NOMO-1 (cell line): ENCODE results near the gene ATG7.

Source experiments
- DNase-seq, 2 experiments: peaks; one replicate each; lab custom pipeline; 2025; ENCODE audit not compliant: unreplicated experiment in 2 of 2; lab: John Stamatoyannopoulos, UW

ATG7 gene

GRCh38 chr3:11290743-11291680 lies 18.8 kb downstream of the ATG7 start:
- no peak for DNase-seq

- DNase-seq, result no peak
These were observed 19.6 kb downstream of the ATG7 start for GRCh38 chr3:11291808-11292207.

GRCh38 chr3:11297126-11297525 lies 24.9 kb downstream of the ATG7 start:
- DNase-seq, result no peak

- DNase-seq, result no peak
These were observed 28.8 kb downstream of the ATG7 start for GRCh38 chr3:11300970-11301369.

GRCh38 chr3:11302444-11302843 lies 30.2 kb downstream of the ATG7 start:
- no peak for DNase-seq

- no peak for DNase-seq
These were observed 32.0 kb downstream of the ATG7 start for GRCh38 chr3:11304175-11304574.

GRCh38 chr3:11305509-11305908 lies 33.3 kb downstream of the ATG7 start:
- DNase-seq, result no peak

- no peak for DNase-seq
These were observed 34.8 kb downstream of the ATG7 start for GRCh38 chr3:11306817-11307589.

GRCh38 chr3:11307830-11308432 lies 35.7 kb downstream of the ATG7 start:
- no peak for DNase-seq

- no peak for DNase-seq
These were observed 38.1 kb downstream of the ATG7 start for GRCh38 chr3:11310258-11310657.

- no peak for DNase-seq
These were observed 40.0 kb downstream of the ATG7 start for GRCh38 chr3:11312166-11312565.

GRCh38 chr3:11317300-11317699 lies 45.1 kb downstream of the ATG7 start:
- DNase-seq, result no peak

GRCh38 chr3:11322931-11323330 lies 50.7 kb downstream of the ATG7 start:
- DNase-seq, result no peak

- DNase-seq, result no peak
These were observed 51.6 kb downstream of the ATG7 start for GRCh38 chr3:11323813-11324212.

- DNase-seq, result no peak
These were observed 55.4 kb downstream of the ATG7 start for GRCh38 chr3:11327619-11328018.

- DNase-seq, result no peak
These were observed 56.2 kb downstream of the ATG7 start for GRCh38 chr3:11328196-11328945.

- DNase-seq, result no peak
These were observed 57.6 kb downstream of the ATG7 start for GRCh38 chr3:11329777-11330176.

- DNase-seq, result peak in 1 of 2 experiments; percentile 11
These were observed 58.9 kb downstream of the ATG7 start for GRCh38 chr3:11331101-11331500.

GRCh38 chr3:11335056-11335608 lies 62.9 kb downstream of the ATG7 start:
- peak; percentile 19 to 61 for DNase-seq

- no peak for DNase-seq
These were observed 67.3 kb downstream of the ATG7 start for GRCh38 chr3:11339541-11339940.
